ENCODE results near the gene SERGEF.

GRCh38 chr11:17783878-17784277 lies 229.0 kb downstream of the SERGEF start:
- TF ChIP-seq CTCF (IDR thresholded peaks at IDR 0.05) (no peak), POLR2A (IDR thresholded peaks at IDR 0.05) (no peak)

Measured in heart left ventricle (tissue), 13 donors.